ENCODE measurements around the gene NEB.

Gene NEB

GRCh38 chr2:151733771-151734672 is at the start of gene NEB:
Gene NEB (minus strand): TSS chr2:151734476. CDS start chr2:151733156, 1,320 bp downstream.
- DNase-seq (ENCODE audit: low spot score) = no peak

DNA sequence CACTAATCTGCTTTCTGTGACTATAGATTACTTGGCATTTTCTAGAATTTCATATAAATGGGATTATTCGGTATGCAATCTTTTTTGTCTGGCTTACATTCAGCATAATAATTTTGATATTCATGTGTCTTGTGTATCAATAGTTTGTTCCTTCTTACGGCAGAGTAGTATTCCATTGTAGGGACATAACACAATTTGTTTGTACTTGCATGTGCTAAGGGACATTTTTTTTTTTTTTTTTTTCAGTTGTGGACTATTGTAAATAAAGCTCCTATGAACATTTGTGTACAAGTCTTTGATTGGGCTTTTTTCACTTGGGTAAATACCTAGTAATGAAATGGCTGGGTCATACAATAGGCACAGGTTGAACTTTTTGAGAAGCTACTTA is 48.9 kb upstream of the NEB start:
- DNase-seq (ENCODE audit: low spot score) = no peak

GRCh38 chr2:151782378-151783132 is 48.3 kb upstream of the NEB start:
- DNase-seq (ENCODE audit: low spot score) = no peak

GRCh38 chr2:151781642-151782041 is 47.4 kb upstream of the NEB start:
- DNase-seq (ENCODE audit: low spot score) = no peak

DNA sequence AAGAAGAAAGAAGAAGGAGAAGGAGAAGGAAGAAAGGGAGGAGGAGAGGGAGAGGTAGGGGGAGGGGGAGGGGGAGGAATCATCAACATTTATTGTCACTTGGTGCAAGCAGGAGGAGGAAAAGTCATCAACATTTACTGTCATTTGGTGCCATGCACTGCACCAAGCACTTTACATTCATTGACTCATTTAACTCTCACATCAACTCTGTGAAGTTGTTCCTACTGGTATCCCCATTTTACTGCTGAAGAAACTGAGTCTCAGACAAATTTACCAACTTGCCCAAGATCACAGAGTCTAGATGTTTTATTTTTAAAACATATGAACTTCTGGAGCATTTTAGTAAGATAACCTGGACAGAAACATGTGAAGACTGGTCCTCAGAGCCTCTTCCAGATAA is 46.7 kb upstream of the NEB start:
- no peak for DNase-seq (ENCODE audit: low spot score)

DNA sequence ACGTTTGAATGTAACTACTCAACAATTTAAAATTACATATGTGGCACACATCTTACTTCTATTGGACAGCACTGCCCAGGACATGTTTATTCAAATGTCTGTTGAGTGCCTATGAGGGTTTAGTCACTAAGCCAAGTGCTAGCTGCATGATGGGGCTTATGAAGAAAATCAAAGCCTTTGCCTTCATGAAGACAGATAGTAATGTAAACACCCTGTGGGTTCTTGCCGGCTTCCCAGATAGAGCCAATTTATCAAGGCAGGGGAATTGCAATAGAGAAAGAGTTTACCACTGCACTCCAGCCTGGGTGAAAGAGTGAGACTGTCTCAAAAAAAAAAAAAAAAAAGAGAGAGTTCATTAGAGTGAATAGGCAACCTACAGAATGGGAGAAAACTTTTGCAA is 43.7 kb upstream of the NEB start:
- no peak for DNase-seq (ENCODE audit: low spot score)

GRCh38 chr2:151777487-151777886 is 43.2 kb upstream of the NEB start:
- no peak for DNase-seq (ENCODE audit: low spot score)

DNA sequence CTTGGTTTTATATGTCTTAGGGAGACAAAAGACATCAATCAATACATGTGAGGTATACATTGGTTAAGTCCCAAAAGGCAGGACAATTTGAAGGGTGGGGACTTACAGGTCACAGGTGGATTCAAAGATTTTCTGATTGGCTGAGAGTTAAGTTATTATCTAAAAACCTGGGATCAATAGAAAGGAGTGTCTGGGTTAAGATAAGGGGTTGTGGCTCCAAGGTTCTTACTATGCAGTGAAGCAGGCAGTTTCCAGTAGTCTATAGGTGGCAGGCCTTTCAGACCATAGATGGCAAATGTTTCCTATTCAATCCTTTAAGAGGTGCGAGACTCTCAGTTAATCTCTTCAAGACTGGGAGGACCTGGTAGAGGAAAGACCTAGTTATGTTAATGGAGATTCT is 42.1 kb upstream of the NEB start:
- DNase-seq (ENCODE audit: low spot score) = no peak

- peak; percentile 13 for DNase-seq (ENCODE audit: low spot score)
Measured at GRCh38 chr2:151775057-151775740, 40.9 kb upstream of the NEB start.

- peak; percentile 54 for DNase-seq (ENCODE audit: low spot score)
Measured at GRCh38 chr2:151774506-151774905, 40.2 kb upstream of the NEB start.

DNA sequence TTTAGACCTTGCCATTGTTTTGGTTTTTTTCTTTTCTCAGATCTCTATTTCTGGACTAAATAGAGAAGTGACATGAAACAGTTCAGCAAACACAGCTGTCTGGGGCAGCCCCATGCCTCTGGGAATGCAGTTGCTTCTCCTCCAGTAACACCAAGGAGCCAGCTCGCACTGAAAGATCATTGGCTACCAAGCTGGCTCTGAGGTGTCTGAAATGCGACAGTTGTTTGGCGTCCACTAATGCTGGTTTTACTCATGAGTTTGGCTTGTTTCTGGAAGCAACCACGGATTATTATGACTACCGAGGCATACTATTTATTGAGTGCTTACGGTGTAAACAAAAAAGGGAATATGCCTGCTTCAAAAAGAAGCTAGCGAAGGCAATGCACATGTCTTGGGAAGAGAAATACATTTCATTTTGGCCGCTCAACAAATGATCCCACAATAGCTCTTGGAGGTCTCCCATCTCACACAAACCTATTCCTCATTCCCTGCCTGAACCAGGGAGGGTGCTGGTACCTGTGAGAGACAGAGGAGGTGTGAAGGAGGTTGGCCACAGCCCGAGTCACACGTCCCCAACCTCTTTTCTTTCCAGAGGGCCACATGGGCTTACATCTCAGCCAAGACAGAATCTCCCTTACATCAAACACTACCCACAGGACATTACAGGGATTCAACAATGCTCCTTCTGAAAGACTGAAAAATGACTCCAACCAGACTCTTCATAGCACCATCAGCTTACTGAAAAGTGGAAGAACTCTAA is 37.5 kb upstream of the NEB start:
- no peak for DNase-seq (ENCODE audit: low spot score)

DNA sequence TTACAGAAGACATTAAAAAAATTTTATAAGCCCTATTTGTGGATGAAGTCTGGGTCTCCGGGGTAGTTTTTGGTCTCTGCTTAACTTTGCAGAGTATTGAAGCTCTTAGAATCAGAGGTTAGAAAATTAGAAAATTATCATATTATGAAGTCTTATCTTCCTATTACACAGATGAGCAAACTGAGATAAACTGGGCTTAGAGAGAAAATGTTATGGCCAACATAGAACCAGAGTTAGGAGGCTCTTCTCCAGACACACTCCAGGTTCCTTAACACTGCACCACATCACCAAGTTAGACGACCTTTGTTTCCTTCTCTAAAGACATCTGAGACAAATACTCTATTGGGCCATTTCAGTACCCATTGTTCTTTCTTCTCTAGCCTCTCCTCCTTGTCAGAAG is 36.7 kb upstream of the NEB start:
- no peak for DNase-seq (ENCODE audit: low spot score)

DNA sequence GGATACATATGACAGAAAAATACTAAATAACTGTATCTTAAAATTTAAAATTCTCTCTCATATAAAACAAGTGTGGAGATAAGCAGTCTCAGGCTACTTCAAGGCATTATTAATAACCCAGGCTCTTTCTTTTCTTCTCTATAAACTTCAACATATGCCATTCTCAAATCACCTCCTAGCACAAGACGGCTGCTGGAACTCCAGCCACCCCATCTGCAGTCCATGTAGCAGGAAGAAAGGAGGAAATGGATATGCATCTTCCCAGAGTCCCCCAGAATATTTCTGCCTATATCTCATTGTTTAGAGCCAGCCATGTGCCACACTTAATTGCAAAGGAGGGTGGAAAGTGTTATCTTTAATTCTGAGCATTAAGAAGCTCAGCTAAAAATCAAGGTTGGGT is 35.3 kb upstream of the NEB start:
- no peak for DNase-seq (ENCODE audit: low spot score)

DNA sequence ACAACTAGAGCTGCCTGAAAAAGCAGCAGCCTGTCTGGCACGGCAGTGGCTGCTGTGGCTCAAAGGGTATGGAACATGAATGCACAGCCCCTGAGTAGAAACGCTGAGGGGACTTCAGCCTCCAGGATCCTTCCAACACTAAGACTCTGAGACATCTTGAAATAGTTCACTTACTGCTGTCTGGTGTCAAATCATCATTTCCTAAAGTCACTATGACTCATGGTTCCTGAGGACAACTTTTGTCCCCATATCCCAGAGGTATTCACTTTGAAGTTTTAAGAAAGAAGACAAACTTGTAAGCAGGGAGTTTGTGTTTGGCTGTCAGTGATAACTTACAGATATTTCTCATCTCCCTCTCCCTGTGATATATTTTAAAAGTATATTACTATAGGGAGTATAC is 33.3 kb upstream of the NEB start:
- no peak for DNase-seq (ENCODE audit: low spot score)

GRCh38 chr2:151766437-151767153 is 32.3 kb upstream of the NEB start:
- no peak for DNase-seq (ENCODE audit: low spot score)

- DNase-seq (ENCODE audit: low spot score) = no peak
Measured at GRCh38 chr2:151765760-151766410, 31.6 kb upstream of the NEB start.

- no peak for DNase-seq (ENCODE audit: low spot score)
Measured at GRCh38 chr2:151762694-151763093, 28.4 kb upstream of the NEB start.

- no peak for DNase-seq (ENCODE audit: low spot score)
Measured at GRCh38 chr2:151761687-151762086, 27.4 kb upstream of the NEB start.

DNA sequence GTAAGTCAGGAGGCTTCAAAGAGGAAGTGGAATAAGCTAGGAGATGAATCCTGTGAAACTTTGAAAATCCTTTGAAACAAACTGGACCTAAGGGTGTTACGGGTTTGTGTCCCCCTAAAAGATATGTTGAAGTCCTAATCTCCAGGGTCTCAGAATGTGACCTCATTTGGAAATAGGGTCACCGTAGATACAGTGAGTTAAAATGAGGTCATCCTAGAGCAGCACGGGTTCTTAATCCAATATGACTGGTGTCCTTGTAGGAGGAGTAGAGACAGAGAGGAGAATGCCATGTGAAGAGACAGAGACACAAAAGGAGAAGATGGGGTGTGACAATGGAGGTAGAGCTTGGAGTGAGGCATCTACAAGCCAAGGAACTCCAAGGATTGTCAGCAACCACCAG is 26.9 kb upstream of the NEB start:
- no peak for DNase-seq (ENCODE audit: low spot score)

- DNase-seq (ENCODE audit: low spot score) = peak; percentile 75
Measured at GRCh38 chr2:151760139-151760650, 25.9 kb upstream of the NEB start.

DNA sequence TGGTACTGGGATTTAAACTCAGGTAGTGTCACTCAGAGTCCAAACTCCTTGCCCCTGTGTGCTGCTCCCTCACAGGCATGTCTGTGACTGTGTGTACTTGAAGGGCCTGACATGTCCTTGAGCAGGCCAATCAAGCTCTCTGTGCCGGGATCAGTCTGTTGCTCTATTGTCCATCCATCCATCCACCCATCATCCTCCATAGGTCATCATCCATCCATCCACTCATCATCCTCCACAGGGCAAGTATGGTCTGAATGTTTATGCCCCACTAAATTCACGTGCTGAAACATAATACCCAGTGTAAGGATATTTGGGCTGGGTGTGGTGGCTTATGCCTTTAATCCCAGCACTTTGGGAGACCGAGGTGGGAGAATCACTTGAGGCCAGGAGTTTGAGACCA is 24.5 kb upstream of the NEB start:
- no peak for DNase-seq (ENCODE audit: low spot score)
